ENCODE results near the gene CALHM3. TPM values are rescaled to one million over a fixed set of nuclear protein-coding genes. Genes with fewer than 3 reads are reported as not detected.

CALHM3 gene
- total RNA-seq, 2 experiments from 2014 or later = not detected

- CTCF ChIA-PET (ENCODE audit: unreplicated experiment) = interaction anchor here (0.6 kb wide), 1 partner anchor 150 kb away, joined by 3 read pairs; no protein-coding TSS in a partner anchor
- no TSS peak for BruUV-seq (replicated peaks)
Observed at GRCh38 chr10:103441611-103442010, 37.4 kb downstream of the CALHM3 start.

GRCh38 chr10:103441206-103441605 lies 37.8 kb downstream of the CALHM3 start:
- intact Hi-C loops (cut with micrococcal nuclease; ENCODE audit: unreplicated experiment) = no loop called here
- no peaks in the 10 kb centered on the region for H3K9me3 ChIP-seq (ENCODE audit: low read length)
- H3K27ac ChIP-seq (ENCODE audit: low read depth, low read length, poor library complexity, severe bottlenecking) = no peak overlapping the region
- no peaks in the 10 kb centered on the region for H4K20me1 ChIP-seq (ENCODE audit: insufficient read depth, low read length)
- no TSS peak for BruUV-seq (replicated peaks)
- no peaks in the 10 kb centered on the region for H3K79me2 ChIP-seq (ENCODE audit: insufficient read depth, low read depth, low read length)
- no peak overlapping the region for H3K4me2 ChIP-seq (ENCODE audit: low read length)
- no peak for DNase-seq (ENCODE audit: low spot score)
- no peak overlapping the region for H2AFZ ChIP-seq (ENCODE audit: low read length)
- TF ChIP-seq CTCF (conservative IDR thresholded peaks at IDR 0.05; ENCODE audit: low read length) (no peak), EZH2phosphoT487 (IDR thresholded peaks at IDR 0.05; ENCODE audit: borderline replicate concordance, low read depth, low read length) (no peak)
- no peaks in the 10 kb centered on the region for H3K9me2 ChIP-seq (ENCODE audit: insufficient read depth, low read length)
- H3K36me3 ChIP-seq (ENCODE audit: insufficient read depth, low read length) = peaks cover 96% of the 10 kb centered on the region
- ChIA-PET POLR2A (interaction anchor here (0.5 kb wide), 1 partner anchor 19 kb away, joined by 3 read pairs; no protein-coding TSS in a partner anchor), CTCF (ENCODE audit: unreplicated experiment) (no interaction called here)
- no peaks in the 10 kb centered on the region for H3K4me1 ChIP-seq (ENCODE audit: insufficient read depth, low read length, poor library complexity, severe bottlenecking)
- H3K4me3 ChIP-seq (ENCODE audit: low read depth, low read length, poor library complexity, severe bottlenecking) = no peak overlapping the region

More at GRCh38 chr10:103441611-103442010, 37.4 kb downstream of the CALHM3 start:
- H3K79me2 ChIP-seq (ENCODE audit: insufficient read depth, low read depth, low read length) = no peaks in the 10 kb centered on the region
- no peak for TF ChIP-seq CTCF (conservative IDR thresholded peaks at IDR 0.05; ENCODE audit: low read length)
- no peak for TF ChIP-seq EZH2phosphoT487 (IDR thresholded peaks at IDR 0.05; ENCODE audit: borderline replicate concordance, low read depth, low read length)
- no peak overlapping the region for H2AFZ ChIP-seq (ENCODE audit: low read length)
- no peaks in the 10 kb centered on the region for H3K9me2 ChIP-seq (ENCODE audit: insufficient read depth, low read length)
- peaks cover 96% of the 10 kb centered on the region for H3K36me3 ChIP-seq (ENCODE audit: insufficient read depth, low read length)
- H3K9me3 ChIP-seq (ENCODE audit: low read length) = no peaks in the 10 kb centered on the region
- H3K27ac ChIP-seq (ENCODE audit: low read depth, low read length, poor library complexity, severe bottlenecking) = no peak overlapping the region
- H3K4me3 ChIP-seq (ENCODE audit: low read depth, low read length, poor library complexity, severe bottlenecking) = no peak overlapping the region
- H4K20me1 ChIP-seq (ENCODE audit: insufficient read depth, low read length) = no peaks in the 10 kb centered on the region
- H3K4me1 ChIP-seq (ENCODE audit: insufficient read depth, low read length, poor library complexity, severe bottlenecking) = no peaks in the 10 kb centered on the region
- H3K4me2 ChIP-seq (ENCODE audit: low read length) = no peak overlapping the region
- intact Hi-C loops (cut with micrococcal nuclease; ENCODE audit: unreplicated experiment) = no loop called here
- DNase-seq (ENCODE audit: low spot score) = no peak
- POLR2A ChIA-PET = no interaction called here

- Histone ChIP-seq H4K20me1 (ENCODE audit: insufficient read depth, low read length) (no peaks in the 10 kb centered on the region), H3K4me1 (ENCODE audit: insufficient read depth, low read length, poor library complexity, severe bottlenecking) (peaks cover 3% of the 10 kb centered on the region), H3K4me2 (ENCODE audit: low read length) (no peak overlapping the region), H3K36me3 (ENCODE audit: insufficient read depth, low read length) (peaks cover 96% of the 10 kb centered on the region), H3K79me2 (ENCODE audit: insufficient read depth, low read depth, low read length) (no peaks in the 10 kb centered on the region), H2AFZ (ENCODE audit: low read length) (no peak overlapping the region), H3K4me3 (ENCODE audit: low read depth, low read length, poor library complexity, severe bottlenecking) (no peak overlapping the region), H3K9me2 (ENCODE audit: insufficient read depth, low read length) (no peaks in the 10 kb centered on the region), H3K9me3 (ENCODE audit: low read length) (no peaks in the 10 kb centered on the region), H3K27ac (ENCODE audit: low read depth, low read length, poor library complexity, severe bottlenecking) (no peak overlapping the region)
- no peak for DNase-seq (ENCODE audit: low spot score)
- POLR2A ChIA-PET = no interaction called here
- BruUV-seq (replicated peaks) = TSS peak; percentile 55
- intact Hi-C loops (cut with micrococcal nuclease; ENCODE audit: unreplicated experiment) = no loop called here
- CTCF ChIA-PET (ENCODE audit: unreplicated experiment) = no interaction called here
- TF ChIP-seq CTCF (conservative IDR thresholded peaks at IDR 0.05; ENCODE audit: low read length) (no peak), EZH2phosphoT487 (IDR thresholded peaks at IDR 0.05; ENCODE audit: borderline replicate concordance, low read depth, low read length) (no peak)
Observed at GRCh38 chr10:103440416-103440815, 38.6 kb downstream of the CALHM3 start.
